Left hindlimb (tissue), 1 donor: ENCODE data around the gene CUEDC1.
"Not testable (repeated sequence)": the region's sequence is repeated elsewhere in the genome, so short reads cannot be mapped to it uniquely, and the experiment has no call there.

Experiments used
- DNase-seq: peaks from one replicate; pipeline ENCODE4 v3.0.0-alpha.2; 2018

Gene CUEDC1

DNA sequence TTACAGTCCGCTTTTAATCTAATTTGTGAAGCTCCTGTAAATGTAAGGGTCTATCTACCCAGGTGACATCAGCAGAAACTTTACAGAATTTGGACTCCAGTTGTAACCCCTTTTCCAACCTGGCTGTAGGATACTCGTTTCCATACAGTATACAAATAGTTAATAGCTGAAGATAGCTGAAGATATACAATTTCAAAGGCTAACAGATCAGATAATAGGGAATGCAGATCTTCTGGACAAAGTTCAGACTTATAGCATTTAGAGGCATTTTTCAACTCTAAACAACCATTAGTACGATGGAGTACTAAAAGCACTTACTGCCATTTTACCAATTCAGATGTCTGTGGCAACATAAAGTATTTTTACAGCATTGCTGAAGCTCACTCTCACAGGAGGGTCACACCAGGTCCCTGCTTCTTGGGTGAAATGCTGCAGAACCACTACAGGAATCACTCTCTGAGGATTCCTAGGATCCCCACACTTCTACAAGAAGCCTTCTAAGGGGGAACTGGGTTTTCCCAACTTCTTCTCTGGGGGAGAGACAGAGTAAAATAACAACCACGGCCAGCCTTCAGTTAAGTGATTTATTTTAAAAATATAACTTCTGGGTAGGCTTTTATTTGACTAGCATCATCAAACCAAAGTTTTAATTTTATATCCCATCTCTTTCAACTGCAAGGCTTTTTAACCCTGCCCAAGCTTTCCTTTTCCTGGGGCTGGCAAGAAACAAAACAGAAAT, 29.9 kb upstream of the CUEDC1 start:
- no peak for DNase-seq

DNA sequence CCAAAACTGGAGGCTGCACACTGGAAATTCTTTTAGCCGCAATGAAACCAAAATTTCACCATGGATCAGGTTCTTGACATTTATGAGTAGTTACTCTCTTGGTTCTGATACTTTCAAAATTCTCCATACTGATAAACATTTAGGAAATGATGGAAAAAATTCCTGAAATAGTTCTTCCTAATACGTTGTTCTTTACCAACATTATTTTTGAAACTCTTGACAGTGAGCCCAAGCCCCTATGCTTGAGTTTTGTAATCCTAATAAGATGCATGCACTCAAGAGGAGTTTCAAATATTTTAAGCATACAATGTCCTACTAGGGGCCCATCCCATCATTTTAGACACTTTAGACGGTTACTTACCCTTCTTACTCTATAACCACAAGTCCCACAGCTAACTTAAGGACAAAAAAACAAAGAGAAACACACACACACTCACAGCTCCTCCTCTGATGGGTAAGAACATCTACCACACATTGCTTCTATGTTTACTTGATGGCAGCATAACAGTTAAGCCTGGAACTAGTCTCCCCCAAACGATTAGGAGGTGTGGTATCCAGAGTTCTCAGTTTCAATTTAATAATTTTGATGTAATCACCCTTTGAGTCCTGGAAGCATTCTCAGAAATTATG, 29.2 kb upstream of the CUEDC1 start:
- no peak for DNase-seq

DNA sequence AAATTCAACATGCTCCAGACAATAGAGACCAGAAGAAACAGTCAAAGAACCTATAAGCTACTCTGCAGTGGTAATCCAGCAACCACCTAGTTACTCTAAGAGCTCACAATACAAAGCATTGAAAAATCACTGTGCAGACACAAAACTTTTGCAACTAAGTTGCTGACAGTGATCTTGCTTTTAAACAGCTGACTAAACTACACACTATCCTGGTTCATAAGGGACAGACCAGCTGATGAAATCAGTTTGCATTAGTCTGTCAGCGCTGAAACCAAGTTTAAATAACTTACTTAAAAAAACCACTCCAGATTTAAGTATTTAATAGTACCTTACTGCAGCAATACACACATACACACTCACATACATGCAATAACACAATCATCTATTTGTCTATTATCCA, 28.2 kb upstream of the CUEDC1 start:
- no peak for DNase-seq

DNA sequence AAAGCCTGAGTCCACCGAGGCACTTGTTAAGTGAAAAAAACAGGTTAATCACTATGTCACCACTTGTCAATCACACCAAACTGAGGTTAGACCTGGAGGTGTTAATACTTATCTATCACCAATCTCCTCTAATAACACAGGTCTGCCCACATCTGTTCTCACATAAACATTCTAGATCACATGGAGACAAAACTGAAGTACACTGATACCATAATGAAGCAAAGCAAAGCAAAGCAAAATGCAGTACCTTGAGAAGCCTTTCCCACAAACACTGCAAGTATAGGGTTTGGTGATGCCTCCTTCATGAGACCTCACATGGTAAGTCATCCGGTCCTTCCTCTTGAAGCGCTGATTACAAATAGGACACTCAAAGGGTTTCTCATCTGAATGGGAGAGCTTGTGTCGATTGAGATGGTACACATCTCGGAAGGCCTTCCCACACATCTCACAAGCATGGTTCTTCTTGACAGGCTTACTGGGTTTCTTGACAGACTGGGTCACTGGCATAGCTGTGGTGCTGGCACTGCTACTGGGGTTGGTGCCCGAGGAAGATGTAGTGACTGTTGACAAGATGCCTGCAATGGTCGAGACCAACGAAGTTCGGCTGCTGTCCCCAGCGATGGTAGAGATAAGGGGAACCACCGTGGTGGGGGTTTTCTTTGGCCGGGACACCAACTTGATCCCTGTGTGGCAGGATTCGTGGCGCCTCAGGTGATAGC, 27.4 kb upstream of the CUEDC1 start:
- no peak for DNase-seq

DNA sequence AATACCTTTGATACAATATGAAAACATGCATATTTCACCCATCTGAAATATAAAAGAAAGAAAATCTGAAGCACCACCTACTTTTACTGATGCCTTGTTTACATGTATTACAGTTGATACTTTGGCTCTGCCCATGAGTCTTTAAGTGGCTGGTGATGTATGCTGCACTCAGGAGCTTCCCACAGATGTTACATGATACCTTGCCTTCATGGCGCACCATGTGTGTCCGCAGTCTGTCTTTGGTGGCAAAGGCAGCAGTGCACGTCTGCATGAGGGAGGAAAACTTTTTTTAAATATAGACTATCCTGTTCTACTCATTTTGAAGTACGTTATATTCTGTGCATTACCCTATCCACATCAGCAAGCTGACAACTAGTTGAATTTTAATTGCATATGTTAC, 25.3 kb upstream of the CUEDC1 start:
- no peak for DNase-seq

DNA sequence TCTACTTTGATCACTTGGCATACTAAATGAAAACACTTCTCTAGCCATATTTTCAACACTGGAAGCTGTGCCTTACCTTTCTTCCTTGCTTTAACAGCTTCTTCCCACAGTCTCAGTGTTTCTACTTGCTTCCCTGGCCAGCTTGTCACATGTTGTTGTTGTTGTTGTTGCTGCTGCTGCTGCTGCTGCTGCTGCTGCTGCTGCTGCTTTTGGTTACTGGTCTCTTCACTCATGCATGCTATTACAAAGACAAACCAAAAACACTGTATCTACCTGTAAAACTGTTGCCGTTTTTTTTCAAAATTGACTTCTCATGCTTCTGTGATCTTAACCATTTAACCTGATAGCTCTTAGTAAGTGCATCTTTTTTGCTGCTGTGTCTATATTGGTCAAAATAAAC, 23.9 kb upstream of the CUEDC1 start:
- no peak for DNase-seq

DNA sequence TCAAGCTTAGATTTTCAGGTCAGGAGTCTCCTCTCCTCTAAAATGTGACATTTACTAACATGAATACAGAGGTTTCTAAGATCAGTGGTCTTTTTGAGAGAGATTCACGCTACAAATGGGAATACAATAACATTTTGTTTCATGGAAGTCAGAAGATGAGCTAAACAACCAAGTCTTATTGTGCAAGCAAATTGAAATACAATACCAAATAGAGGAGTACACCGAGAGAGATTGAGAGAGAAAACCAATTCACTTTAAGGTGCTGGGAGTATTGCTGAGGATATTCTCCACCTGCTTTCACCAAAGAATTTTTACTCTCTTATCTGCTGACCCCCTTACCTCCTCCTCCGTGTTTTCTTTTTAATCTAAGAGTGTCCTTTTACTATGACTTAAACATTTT, 21.4 kb upstream of the CUEDC1 start:
- no peak for DNase-seq

DNA sequence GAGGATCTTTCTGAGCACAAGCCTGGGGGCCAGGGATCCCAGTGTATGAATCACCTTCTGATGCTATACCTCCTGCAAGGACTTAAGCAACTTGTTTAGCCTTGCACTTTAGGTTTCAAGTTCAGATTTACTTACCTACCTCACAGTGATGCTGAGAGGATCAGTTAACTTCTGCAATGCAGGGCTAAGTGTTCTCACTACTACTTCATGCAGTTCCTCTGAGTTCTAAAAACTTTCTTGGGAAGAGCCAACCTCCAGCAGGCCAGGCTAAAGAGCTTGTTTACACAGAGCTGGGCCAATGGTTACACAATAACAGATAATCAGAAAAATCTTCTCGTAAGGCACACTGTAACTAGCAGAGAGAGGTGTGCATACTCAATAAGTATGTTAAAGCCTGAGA, 19.8 kb upstream of the CUEDC1 start:
- no peak for DNase-seq

DNA sequence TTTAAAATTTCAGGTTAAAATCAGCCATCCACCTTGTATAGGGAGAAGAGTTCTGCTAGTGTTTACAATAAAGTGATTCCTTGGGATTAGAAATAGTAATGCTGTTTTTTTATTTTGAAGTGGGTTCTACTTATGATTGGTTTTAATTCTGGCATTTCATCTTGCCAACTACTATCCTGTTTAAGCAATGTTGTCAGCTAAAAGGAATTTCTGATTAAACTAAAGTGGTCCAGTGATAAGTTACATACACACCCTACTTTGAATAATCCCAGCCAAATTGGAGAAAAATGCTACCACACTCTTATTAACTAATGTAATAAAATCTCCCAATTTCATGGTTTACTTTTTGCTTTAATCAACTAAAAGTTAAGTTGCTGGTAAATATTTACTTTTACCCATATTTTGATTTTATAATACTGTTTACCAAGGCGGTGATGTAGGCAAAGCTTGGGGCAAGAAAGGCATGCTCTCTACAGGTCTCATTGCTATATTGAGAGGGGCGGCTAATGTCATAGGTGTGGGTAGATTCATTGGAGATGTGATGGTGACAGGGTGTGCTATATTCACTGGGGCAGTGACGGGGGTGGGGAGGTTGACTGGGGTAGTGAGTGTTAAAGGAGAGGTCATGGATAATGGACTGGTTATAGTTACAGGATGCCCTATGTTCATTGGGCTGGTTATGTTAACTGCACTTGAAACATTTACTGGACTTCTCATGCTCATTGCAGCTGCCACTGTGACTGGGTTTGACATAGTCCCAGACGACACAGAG, 19.0 kb upstream of the CUEDC1 start:
- not testable (repeated sequence) for DNase-seq

DNA sequence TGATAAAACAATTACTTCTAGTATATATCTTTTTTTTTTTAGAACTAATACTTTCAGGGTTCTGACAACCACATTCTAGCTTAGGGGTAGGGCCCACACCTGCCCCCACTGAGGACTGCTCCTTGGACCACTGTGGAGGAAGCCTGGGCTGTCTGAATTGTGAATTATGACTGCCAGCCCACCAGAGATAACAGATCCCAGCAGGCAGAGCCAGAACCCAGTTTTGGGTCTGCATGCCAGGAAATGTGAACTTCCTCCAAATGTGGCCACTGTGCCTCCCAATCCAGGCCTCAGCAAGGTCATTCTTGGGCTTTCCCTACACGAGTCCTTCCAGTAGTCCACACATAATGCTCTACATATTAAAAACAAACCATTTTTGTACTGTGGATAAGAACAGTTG, 16.9 kb upstream of the CUEDC1 start:
- no peak for DNase-seq

DNA sequence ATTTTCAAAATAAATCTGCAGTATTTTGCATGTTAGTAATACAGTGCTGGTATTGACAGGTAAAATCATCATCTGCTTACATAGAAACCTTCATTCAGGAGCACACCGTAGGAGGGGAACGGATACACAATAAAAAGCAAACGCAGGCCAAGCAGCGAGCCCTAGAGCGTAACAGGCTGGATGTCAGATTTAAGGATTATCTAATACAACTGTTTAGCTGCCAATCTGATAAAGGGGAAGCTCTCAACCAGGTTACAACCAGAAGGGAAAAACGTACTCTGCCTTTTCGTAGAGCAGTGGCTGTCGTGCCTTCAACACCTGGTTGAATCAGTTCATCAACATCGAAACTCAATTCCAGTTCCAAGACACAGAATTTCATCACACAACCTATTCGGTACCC, 16.4 kb upstream of the CUEDC1 start:
- no peak for DNase-seq

DNA sequence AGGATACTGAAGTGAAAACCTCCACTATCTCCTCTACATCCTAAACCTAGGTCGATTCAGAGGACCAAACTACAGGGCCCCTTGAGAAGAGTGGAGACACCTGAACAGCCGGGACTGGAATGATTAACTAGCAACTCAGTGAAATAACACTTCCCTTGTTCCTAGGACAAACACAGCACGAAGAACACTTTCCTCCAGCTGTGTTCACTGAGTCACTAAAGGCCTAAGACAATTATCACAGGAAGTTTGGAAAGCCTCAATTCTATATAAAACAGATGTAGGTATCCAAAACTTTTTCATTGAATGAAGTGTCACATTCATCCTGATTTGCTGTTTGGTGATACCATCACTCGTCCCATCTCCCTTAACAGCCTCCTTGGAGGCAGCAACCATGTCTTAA, 15.5 kb upstream of the CUEDC1 start:
- no peak for DNase-seq

DNA sequence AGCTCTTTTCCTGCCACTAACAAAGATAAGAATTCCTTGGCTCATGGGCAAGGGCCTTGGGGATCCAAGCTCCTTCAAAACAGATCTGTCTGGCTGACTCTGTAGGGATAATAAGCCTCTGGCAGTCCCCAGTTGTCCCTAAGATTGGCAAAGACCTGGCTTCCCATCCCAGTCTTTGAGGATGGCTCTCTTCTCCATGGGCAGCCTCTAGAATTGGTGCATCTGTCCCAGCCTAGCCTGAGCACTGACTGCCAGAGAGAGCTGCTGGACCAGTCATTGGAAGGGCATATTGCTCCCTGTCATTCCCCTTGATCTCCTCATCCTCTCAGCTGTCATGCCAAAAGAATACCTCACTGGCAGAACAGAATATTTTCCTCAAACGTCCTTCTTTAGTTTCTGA, 13.2 kb upstream of the CUEDC1 start:
- DNase-seq, result no peak

DNA sequence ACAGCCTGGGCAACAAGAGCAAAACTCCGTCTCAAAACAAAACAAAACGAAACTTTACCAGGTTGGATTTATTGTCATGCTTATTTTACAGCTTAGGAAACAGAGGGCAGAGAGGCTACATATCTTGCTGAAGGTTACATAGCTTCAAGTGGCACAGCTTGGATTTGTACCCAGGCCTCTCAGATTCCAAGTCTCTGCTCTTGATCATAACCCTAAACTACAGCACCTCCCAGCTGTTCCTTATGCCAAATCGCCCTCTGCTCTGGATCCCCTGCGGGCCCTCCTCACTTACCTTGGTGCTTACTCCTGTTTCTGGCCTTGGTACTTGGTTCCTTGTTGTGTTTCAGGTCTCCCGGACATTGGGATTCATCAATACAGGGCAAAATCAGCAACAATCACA, 11.7 kb upstream of the CUEDC1 start:
- DNase-seq, result no peak

DNA sequence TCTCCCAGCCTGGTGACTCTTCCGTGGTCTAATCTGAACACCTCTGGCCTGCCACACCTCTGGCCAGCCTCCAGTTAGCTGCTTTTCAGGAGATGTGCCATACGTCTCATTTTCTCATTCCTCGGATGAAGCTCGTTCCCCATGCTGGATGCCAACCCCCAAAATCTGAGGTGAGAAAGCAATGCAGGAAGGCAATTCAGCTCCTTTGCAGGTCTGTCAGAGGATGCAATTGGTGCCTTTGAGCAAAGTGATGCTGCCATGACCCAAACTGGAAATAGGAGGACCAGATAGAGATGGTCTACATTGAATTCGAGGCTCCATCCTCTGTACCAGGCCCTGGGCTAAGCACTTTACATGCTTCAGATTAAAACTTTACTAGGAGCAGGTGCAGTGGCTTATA, 11.0 kb upstream of the CUEDC1 start:
- no peak for DNase-seq

DNA sequence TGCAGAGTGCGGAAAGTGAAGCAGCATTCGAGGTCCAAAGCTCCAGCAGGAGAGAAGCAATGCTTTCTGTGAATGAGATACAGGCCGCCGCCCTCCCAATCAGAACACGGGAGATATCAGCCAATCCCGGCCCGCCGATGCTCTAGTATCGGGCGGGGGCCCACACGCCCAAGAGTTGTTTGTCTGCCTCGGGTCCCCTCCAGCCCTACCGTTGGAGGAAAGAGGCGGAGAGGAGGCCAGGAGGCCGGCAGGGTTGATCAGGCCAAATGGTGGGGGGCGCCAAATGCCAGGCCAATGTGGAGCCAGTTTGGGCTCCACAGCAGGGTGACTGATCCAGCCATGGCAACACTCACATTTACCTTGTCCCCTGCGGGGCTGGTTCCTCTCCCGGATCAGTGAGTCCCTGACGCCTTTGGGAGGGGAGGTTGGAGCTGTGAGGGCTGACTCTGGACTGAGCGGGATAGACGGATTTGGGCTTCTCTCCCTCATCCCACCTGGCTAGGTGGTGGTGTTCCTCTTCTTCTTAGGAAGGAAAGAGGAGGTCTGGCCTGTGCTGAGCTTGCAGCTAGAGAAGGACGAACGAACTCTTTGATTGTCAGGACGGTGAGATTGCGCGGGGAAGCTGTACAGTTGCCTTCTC, 10.4 kb upstream of the CUEDC1 start:
- no peak for DNase-seq

DNA sequence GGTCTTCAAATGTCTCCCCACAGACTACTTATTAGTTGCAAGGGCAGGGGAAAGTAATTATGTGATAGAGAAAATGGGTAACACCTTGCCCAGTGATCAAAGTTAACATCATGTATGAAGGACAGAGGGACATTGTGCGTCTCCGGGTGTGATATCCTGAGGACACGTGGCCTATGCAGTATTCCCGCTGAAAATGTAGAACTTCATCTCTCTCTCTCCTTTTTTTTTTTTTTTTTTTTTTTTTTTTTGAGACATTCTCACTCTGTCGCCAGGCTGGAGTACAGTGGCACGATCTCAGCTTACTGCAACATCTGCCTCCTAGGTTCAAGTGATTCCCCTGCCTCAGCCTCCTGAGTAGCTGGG, 7.9 kb upstream of the CUEDC1 start:
- DNase-seq, result no peak

DNA sequence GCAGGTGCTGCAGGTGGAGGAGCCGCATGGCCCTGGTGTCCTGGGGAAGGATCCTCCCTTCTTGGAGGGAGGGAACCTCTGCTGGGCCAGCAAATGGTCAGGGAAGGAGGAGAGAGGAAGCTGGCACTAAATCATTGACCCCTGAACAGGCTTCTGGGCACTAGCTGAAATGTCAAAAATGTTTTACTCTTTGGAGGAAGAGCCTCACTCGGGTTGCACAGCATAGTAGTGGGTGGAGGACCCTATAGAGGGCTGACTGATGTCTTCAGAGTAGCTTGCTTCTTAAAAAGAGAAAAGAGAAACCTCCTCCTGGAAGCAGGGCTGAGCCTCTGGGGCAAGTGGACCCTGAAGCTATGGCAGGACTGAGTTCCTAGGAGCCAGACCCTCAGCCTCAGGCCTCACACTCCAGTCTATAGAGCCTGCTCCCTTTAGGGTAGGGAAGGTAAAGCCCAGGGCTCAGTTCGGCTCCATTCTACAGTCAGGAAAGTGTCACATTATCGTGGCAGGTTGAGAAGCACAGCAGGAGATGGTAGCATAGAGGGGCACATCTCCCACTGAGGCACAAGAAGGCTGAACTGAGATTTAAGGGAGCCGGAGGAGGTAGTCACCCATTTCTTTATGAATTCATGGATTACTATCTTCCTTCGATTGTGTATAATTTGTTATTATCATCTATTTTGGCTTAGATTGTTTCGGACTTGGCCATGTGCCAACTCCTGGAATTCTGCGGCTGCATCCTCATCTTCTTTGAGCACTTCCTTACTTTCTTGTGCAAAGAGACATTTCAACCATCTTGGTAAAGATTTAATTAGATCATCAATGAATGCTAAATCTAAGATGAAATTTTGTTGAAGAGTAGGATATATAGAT, 7.3 kb upstream of the CUEDC1 start:
- DNase-seq, result no peak

DNA sequence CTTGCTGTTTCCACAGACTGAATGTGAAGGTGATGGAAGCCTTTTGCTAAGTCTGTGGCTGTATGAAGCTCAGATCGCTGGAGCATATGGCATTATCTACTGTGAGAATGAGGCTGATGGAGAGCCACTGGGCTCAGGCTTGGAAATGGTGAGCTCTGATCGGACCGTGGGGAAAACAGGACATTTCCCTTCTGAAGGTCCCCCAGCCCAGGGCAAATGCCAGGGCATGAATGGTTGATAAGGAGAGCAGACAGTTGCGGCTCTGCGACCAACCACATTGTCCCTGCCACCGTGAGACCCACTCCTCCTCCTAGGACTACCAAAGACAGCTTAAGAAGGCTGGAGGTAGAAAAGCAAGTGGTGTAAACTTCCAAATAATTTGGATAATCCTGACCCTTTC, 4.7 kb upstream of the CUEDC1 start:
- DNase-seq, result no peak

DNA sequence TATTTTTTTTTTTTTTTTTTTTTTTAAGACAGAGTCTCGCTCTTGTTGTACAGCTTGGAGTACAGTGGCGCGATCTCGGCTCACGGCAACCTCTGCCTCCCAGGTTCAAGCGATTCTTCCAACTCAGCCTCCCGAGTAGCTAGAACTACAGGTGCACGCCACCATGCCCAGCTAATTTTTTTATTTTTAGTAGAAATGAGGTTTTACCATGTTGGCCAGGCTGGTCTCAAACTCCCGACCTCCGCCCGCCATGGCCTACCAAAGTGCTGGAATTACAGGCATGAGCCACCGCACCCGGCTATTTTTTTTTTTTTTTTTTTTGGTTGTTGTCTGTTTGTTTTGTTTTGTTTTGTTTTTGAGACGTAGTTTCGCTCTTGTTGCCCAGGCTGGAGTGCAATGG, 3.2 kb upstream of the CUEDC1 start:
- DNase-seq, result not testable (repeated sequence)

DNA sequence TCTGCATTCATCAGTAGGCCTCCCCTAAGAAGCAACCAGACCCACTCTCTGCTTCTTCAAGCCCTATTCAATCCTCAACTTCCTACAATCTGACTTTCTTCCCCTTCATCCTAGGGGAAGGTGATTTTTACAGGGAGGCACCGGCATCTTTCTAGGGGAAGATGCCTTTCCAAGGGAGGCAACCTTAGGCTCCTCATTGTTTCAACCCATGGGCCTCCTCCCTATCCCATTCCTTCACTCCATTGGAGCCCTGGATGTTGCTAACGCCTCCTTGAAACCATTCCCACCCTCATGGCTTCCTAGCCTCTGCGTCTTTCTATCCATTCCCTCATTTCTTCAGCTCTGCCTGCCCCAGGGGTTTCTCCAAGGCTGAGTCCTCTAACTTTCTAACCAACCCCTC, 2.7 kb upstream of the CUEDC1 start:
- no peak for DNase-seq
